Germinal center (tissue), 1 donor: Measurements from ENCODE around the gene TRIP4.
A peak's percentile ranks its signal among the peaks of the same experiment; 100 is the strongest.

ENCODE experiments used
- DNase-seq: peaks from one replicate; pipeline ENCODE4 v3.0.0; 2012; ENCODE audit warnings: mixed read lengths, low spot score

Gene TRIP4

GRCh38 chr15:64447536-64448315 is 60.1 kb downstream of the TRIP4 start:
- DNase-seq, result no peak

DNA sequence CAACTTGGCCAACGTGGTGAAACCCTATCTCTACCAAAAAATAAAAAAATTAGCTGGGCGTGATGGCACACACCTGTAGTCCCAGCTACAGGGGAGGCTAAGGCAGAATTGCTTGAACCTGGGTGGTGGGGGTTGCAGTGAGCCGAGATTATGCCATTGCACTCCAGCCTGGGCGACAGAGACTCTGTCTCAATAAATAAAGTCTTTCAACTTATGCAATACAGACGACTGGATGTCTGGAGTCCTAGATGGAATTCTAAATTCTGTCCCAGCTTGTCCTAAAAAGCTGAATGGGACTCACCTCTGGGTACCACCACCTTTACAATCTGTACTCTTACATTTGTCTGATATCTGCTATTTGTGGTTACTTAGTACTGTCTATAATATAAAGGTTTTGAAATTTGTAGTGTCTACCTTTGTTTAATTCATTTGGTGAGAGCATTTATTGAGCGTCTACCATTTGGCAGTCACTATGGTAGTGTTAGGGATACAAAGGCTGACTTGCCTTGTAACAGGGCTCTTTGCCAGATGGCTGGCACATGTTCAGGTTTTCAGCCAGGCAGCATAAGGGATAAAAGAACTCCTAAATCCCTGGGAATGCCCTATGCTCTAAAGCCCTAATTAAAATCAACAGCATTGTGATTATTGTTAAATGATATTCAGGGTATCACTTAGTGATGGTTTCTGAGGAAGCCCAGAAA is 65.5 kb downstream of the TRIP4 start:
- DNase-seq, result no peak

- DNase-seq, result no peak
These were observed 66.0 kb downstream of the TRIP4 start for GRCh38 chr15:64453689-64454037.

- DNase-seq, result no peak
These were observed 66.6 kb downstream of the TRIP4 start for GRCh38 chr15:64454282-64454681.

GRCh38 chr15:64455961-64456371 is 68.3 kb downstream of the TRIP4 start:
- peak; percentile 50 for DNase-seq

- no peak for DNase-seq
These were observed 69.0 kb downstream of the TRIP4 start for GRCh38 chr15:64456634-64457108.

- no peak for DNase-seq
These were observed 71.6 kb downstream of the TRIP4 start for GRCh38 chr15:64459066-64459781.

DNA sequence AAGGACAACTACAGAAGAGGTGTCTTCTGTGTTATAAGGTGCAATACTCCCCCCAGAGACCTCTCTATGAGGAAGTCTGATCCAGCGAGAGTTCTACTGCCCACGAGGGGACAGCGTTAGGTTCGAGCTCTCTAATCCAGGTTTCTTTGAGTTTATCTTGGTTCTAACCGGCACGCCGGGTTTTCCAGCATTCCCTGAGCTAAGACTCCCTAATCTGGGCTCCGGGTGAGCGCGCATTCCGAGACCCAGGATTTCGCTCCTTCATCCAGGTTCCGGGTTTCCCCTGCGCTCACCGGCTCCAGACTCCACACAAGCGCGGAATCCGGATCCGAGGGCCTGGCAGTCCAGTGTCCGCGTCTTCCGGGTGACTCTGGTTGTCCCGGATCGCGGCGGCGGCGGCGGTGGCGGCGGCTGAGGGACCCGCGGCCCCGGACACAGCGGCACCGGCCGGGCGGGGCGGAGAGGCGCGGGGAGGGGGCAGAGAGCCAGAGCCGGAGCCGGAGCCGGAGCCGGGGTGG is 72.6 kb downstream of the TRIP4 start, which contains the start of gene ZNF609:
Gene ZNF609 (plus strand): TSS at position 373 of the 518 bp plus-strand sequence. CDS start 38,842 bp downstream, outside the sequence.
- DNase-seq, result peak; percentile 90

GRCh38 chr15:64460724-64461720 is 73.4 kb downstream of the TRIP4 start:
- DNase-seq, result peak; percentile 40

DNA sequence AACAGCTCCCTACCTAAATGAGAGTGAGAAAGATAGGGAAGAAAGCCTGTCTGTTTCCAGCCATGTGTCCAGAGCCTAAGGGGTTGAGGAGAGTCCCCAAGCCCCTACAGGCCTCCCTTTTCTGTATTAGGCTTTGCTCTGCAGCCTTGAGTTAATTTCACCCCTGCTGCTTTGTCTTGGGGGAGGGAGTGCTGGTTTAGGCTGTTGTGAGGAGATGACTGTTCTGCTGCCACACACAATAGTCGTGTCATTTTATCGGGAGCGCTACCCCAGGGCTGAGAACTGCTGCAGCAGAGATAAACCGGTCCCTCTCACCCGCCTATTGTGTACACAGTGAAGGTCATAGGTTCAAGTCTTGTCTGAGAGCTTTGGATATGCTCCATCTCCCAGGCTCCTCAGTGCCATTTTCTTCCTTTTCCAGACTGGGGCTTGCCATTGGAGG is 74.1 kb downstream of the TRIP4 start:
- DNase-seq, result peak; percentile 31

DNA sequence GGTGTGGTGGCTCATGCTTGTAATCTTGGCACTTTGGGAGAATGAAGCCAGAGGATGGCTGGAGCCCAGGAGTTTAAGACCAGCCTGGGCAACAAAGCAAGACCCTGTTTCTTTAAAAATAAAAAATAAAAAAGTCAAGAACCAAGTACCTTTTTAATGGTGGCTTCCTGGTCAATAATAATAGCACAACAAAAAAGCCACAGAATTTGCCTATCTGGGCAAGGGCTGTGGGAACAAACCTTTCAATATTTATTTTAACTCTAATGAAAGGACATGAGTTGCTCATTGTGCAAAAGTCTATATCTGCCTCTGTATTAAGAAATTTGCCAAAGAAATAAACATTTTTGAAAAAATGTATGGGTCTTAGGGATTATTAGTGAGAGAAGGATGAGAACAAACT is 74.9 kb downstream of the TRIP4 start:
- DNase-seq, result peak; percentile 33

GRCh38 chr15:64464276-64465005 is 76.8 kb downstream of the TRIP4 start:
- no peak for DNase-seq

- DNase-seq, result no peak
These were observed 78.9 kb downstream of the TRIP4 start for GRCh38 chr15:64466408-64467141.

DNA sequence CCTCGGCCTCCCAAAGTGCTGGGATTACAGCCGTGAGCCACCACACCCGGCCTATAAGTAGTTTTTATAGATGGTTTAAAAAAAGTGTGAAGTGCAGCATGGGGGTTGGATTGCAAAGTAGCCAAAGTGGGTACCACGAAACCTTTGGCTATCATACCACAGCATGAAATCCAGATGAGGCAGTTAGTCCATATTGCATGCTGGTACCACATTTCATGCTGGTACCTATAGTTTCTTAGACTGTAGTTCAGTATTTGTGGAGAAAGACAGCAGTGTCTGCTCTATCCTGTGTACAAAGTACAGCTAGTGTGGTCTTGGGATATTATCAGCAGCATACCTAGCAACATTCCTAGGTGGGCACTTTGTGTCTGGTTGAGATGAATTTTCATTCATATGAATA is 84.5 kb downstream of the TRIP4 start:
- DNase-seq, result no peak

- no peak for DNase-seq
These were observed 87.2 kb downstream of the TRIP4 start for GRCh38 chr15:64474846-64475245.

DNA sequence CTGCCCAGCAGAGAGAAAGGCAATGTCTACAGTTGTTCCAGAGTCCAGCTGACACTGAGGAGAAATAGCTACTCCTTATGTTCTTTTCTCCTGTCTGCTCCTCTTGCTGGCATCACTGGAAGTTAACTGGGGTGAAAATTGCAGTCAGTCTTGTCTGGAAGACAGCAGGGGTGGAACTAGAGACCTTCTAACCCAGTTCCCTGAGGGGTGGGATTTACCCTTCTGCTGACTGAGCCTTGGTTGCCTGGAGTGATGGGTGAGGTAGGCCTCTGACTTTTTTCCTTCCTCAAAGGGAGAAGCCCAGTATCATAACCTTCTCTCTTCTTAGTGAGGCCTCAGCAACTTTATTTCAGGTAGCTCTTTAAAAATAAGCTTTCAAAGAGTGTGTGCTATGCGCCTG is 88.9 kb downstream of the TRIP4 start:
- no peak for DNase-seq

DNA sequence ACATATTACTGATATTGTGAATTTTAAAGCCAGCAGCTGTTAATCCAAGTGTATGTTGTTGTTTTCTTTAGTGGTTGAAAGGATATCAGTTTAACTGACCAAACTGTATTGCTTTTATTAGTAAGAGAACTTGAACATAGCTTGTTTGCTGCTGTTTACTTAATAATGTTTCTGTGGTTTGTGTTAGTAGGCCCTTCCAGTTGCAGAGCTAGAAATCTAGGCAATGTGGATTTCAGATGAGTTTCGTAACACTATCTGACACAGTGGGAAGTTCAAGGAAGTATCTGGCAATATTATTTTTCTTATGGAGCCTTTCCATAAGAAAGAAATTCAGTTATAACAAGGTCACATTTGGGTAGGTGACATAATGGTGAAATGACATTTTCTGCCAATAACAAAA is 91.2 kb downstream of the TRIP4 start:
- DNase-seq, result no peak

DNA sequence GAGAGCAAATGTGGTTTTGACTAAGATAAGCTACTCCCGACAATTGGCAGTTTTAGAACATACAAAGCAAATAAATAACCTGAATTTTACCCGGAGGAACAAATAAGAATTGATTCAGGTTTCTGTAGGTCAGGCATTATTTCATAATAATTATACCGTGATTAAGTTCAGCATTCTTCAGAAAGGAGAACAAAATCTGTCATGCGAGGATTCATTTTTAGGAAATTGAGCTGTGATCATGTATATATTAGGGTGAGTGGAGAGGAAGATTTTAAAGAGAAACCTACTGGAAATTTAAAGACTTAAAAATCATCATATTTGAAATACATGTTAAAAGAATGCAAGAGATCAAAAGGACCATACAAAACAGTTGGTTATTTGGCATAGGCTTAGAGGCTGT is 93.3 kb downstream of the TRIP4 start:
- DNase-seq, result no peak

DNA sequence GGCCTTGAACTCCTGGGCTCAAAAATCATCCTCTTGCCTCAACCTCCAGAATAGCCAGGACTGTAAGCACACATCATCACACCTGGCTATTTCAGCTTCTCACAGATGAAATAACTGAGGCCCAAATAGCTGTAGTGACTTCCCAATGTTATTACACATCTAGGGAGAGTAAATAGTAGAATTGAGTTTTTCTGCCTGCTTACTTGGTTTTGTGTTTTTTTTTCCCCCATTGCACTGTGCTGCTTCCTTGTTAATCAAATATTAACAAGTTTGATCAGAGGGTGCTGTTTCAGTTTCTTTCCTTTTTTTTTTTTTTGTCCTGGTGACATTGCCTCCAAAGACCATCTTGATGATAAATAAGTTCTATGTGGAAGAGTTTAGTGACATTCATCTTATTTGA is 96.1 kb downstream of the TRIP4 start:
- no peak for DNase-seq

DNA sequence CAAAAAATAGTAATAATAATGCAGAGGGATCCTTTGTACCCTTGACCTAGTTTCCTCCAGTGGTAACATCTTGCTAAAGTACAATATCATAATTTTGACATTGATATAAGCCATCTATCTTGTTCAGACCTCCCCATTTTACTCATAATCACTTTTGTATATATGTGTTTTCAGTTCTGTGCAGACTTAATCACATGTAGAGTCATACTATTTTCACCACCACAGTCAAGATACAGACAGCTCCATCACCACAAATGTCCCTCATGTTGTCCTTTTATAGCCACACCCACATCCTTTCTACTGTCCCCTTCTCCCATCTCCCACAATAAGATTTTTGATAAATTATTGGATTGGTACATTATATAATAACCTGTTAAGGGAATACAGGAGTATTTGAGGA is 98.2 kb downstream of the TRIP4 start:
- DNase-seq, result no peak
